Right atrium auricular region (tissue), 2 donors: Measurements from ENCODE around the gene GSTT2. TPM values are rescaled to one million over a fixed set of nuclear protein-coding genes. Genes with fewer than 3 reads are reported as not detected.

Source experiments
- DNase-seq: peaks from one replicate; pipeline ENCODE4 v3.0.0-alpha.2; 2019; ENCODE audit warnings: low spot score
- H3K27ac ChIP-seq, 2 donors: fragments of 200-600 bp; sonication (generic); 1 replicate in 1 of 2; 2 replicates in 1 of 2; pipeline ENCODE4 v1.5.1; 2016 to 2019
- H3K27me3 ChIP-seq, 2 donors: fragments of 200-600 bp; sonication (generic); one replicate each; pipeline versions ENCODE4 v1.5.1 to v1.6.0; 2017 to 2019
- H3K36me3 ChIP-seq: fragments of 200-600 bp; sonication (generic); one replicate; pipeline ENCODE4 v1.5.1; 2016
- H3K4me1 ChIP-seq, 2 donors: fragments of 200-600 bp; sonication (generic); one replicate each; pipeline versions ENCODE4 v1.5.1 to v1.6.0; 2017 to 2019
- H3K4me3 ChIP-seq, 2 donors: fragments of 200-600 bp; sonication (generic); 1 replicate in 1 of 2; 2 replicates in 1 of 2; pipeline ENCODE4 v1.5.1; 2017 to 2019; ENCODE audit warnings: mild to moderate bottlenecking in 1 of 2, moderate library complexity in 1 of 2
- H3K9me3 ChIP-seq, 2 donors: fragments of 200-600 bp; sonication (generic); one replicate each; pipeline ENCODE4 v1.5.1; 2019
- total RNA-seq, 2 donors: library from RNA; depleted of rRNA; stranded (reverse); fragments of >200 nt; gene quantifications; one replicate each; pipeline ENCODE4 v1.1.0, GENCODE V29; 2016
- TF ChIP-seq, protein P1 (sequence below), 2 donors: fragments of 200-600 bp; sonication (generic); IDR thresholded peaks; one replicate each; pipeline ENCODE4 v1.5.1; 2019; ENCODE audit warnings: antibody characterized with exemption in 2 of 2

GSTT2 gene
- total RNA-seq, 2 donors from 2014 or later: 0.48 TPM; not detected in 1

GRCh38 chr22:24027389-24027975 is 47.5 kb downstream of the GSTT2 start:
- H3K4me1 ChIP-seq: peaks cover 0 to 4% of the 10 kb centered on the region in 2 donors
- H3K27me3 ChIP-seq: no peaks in the 10 kb centered on the region
- TF ChIP-seq, protein P1, sequence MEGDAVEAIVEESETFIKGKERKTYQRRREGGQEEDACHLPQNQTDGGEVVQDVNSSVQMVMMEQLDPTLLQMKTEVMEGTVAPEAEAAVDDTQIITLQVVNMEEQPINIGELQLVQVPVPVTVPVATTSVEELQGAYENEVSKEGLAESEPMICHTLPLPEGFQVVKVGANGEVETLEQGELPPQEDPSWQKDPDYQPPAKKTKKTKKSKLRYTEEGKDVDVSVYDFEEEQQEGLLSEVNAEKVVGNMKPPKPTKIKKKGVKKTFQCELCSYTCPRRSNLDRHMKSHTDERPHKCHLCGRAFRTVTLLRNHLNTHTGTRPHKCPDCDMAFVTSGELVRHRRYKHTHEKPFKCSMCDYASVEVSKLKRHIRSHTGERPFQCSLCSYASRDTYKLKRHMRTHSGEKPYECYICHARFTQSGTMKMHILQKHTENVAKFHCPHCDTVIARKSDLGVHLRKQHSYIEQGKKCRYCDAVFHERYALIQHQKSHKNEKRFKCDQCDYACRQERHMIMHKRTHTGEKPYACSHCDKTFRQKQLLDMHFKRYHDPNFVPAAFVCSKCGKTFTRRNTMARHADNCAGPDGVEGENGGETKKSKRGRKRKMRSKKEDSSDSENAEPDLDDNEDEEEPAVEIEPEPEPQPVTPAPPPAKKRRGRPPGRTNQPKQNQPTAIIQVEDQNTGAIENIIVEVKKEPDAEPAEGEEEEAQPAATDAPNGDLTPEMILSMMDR (IDR thresholded peaks at IDR 0.05): no peak
- H3K9me3 ChIP-seq: peaks cover 0 to 11% of the 10 kb centered on the region in 2 donors
- H3K36me3 ChIP-seq: no peaks in the 10 kb centered on the region
- H3K27ac ChIP-seq: no peak overlapping the region
- no peak for DNase-seq
- no peak overlapping the region for H3K4me3 ChIP-seq

- H3K4me3 ChIP-seq: no peak overlapping the region
- H3K27ac ChIP-seq: no peak overlapping the region
- peaks cover 0 to 4% of the 10 kb centered on the region in 2 donors for H3K4me1 ChIP-seq
- TF ChIP-seq, protein P1 (IDR thresholded peaks at IDR 0.05): no peak
- H3K9me3 ChIP-seq: peaks cover 0 to 11% of the 10 kb centered on the region in 2 donors
- no peak for DNase-seq
- H3K36me3 ChIP-seq: no peaks in the 10 kb centered on the region
- H3K27me3 ChIP-seq: no peaks in the 10 kb centered on the region
Observed at GRCh38 chr22:24027991-24028390, 48.1 kb downstream of the GSTT2 start.

DNA sequence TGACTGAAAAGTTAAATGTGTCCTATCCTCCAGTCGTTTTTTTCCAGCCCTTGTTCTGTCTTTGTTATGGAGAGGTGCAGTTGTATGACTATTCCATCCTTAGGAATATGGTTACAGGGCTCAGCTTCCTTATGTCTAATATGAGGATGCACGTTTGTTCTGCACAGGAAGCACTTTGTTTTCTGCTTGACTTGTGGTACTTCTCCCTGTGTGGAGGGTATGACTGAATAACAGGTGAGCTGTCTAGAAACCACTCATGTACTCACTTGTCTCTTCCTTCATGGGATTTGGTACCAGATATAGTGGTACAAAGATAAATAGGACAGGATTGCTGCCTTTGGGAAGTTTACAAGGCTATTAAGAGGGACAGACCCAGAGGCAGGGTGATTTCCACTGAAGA is 48.6 kb downstream of the GSTT2 start:
- no peak for DNase-seq
- Histone ChIP-seq H3K9me3 (peaks cover 0 to 11% of the 10 kb centered on the region in 2 donors), H3K27ac (no peak overlapping the region), H3K36me3 (no peaks in the 10 kb centered on the region), H3K4me1 (peaks cover 0 to 4% of the 10 kb centered on the region in 2 donors), H3K27me3 (no peaks in the 10 kb centered on the region), H3K4me3 (no peak overlapping the region)
- TF ChIP-seq, protein P1 (IDR thresholded peaks at IDR 0.05): no peak

- TF ChIP-seq, protein P1 (IDR thresholded peaks at IDR 0.05): no peak
- H3K36me3 ChIP-seq: no peaks in the 10 kb centered on the region
- no peaks in the 10 kb centered on the region for H3K27me3 ChIP-seq
- no peak overlapping the region for H3K27ac ChIP-seq
- H3K9me3 ChIP-seq: peaks cover 0 to 4% of the 10 kb centered on the region in 2 donors
- no peak for DNase-seq
- no peak overlapping the region for H3K4me3 ChIP-seq
- peaks cover 0 to 4% of the 10 kb centered on the region in 2 donors for H3K4me1 ChIP-seq
Observed at GRCh38 chr22:24029304-24029703, 49.4 kb downstream of the GSTT2 start.

GRCh38 chr22:24030186-24030702 is 50.3 kb downstream of the GSTT2 start:
- Histone ChIP-seq H3K4me1 (peaks cover 0 to 4% of the 10 kb centered on the region in 2 donors), H3K4me3 (no peak overlapping the region), H3K9me3 (no peaks in the 10 kb centered on the region), H3K27me3 (no peaks in the 10 kb centered on the region), H3K36me3 (no peaks in the 10 kb centered on the region), H3K27ac (no peak overlapping the region)
- DNase-seq: no peak
- TF ChIP-seq, protein P1 (IDR thresholded peaks at IDR 0.05): no peak

Other genes with a start within 250 kb of the GSTT2 start
- 1 to 10 TPM; 3.2 to 5.0 TPM for gene ZNF70, start 229.0 kb upstream of the GSTT2 start, total RNA-seq
- not detected for gene VPREB3, start 225.7 kb upstream of the GSTT2 start, total RNA-seq
- not detected for gene C22orf15, start 217.1 kb upstream of the GSTT2 start, total RNA-seq
- gene CHCHD10, start 212.2 kb upstream of the GSTT2 start, total RNA-seq: 100 to 1,000 TPM; 213 to 319 TPM
- 10 to 100 TPM in 1 of 2 donors, 1 to 10 TPM in 1; 2.2 to 12.3 TPM for gene MMP11, start 207.3 kb upstream of the GSTT2 start, total RNA-seq
- gene SMARCB1, start 193.2 kb upstream of the GSTT2 start, total RNA-seq: 10 to 100 TPM; 41.4 to 45.9 TPM
- 10 to 100 TPM in 1 of 2 donors, 1 to 10 TPM in 1; 4.0 to 10.6 TPM for gene DERL3, start 141.1 kb upstream of the GSTT2 start, total RNA-seq
- 10 to 100 TPM; 10.6 to 15.5 TPM for gene SLC2A11, start 122.3 kb upstream of the GSTT2 start, total RNA-seq
- 100 to 1,000 TPM; 176 to 273 TPM for gene MIF, start 85.8 kb upstream of the GSTT2 start, total RNA-seq
- gene GSTT2B, start 18.9 kb upstream of the GSTT2 start, total RNA-seq: 1 to 10 TPM; 3.7 to 9.1 TPM
- gene DDTL, start 13.2 kb upstream of the GSTT2 start, total RNA-seq: 1 to 10 TPM in 1 of 2 donors, not detected in 1; 1.0 TPM
- gene DDT, start 5.7 kb upstream of the GSTT2 start, total RNA-seq: 100 to 1,000 TPM; 147 to 153 TPM
- not detected for gene GSTT4, start 25.3 kb downstream of the GSTT2 start, total RNA-seq
- gene CABIN1, start 31.2 kb downstream of the GSTT2 start, total RNA-seq: 10 to 100 TPM; 27.6 to 27.9 TPM
- gene SUSD2, start 201.4 kb downstream of the GSTT2 start, total RNA-seq: 1 to 10 TPM; 4.9 to 9.5 TPM